ENCODE results near the gene STK4. TPM values are rescaled to one million over a fixed set of nuclear protein-coding genes. Genes with fewer than 3 reads are reported as not detected.

The STK4 gene
- polyA plus RNA-seq, 3 donors, result 14.8 to 20.7 (median 20.5) TPM

DNA sequence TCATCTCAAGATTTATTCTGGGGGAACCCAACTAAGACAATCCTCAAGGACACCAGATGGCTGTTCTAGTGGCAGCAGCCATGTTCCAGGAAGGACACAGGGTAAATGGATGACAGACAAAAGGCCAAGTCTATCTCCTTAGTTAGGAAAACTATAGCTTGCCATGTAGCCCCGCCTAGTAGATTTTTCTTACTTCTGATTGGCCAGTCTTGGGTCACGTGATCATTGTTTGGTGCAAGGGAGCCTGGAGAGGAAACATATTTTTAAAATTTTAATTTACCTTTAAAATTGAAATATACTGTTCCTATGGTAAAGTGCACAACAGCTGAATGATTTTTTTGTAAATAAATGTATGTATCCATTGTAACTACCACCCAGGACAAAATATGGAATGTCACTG is 139.0 kb downstream of the STK4 start:
- DNase-seq, result no peak

DNA sequence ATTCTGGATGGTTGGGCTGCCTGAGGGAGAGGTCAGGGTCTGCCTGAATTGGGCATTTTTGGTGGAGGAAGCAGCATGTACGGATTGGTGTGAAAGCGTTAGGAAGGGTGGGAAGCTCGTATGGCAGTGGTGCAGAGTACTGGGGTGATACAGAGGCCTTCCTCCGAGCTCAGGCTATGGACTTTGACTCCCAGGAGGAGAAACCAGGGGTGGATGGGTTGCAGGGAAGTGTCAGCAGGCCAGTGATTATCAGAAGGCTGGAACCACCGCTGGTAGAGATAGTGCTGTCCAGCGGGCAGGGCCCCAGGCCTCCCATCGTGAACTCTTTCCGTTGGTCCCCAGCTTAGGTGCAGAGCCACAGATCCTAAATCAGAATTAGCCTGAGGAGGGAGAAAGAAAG is 143.3 kb downstream of the STK4 start:
- no peak for DNase-seq

DNA sequence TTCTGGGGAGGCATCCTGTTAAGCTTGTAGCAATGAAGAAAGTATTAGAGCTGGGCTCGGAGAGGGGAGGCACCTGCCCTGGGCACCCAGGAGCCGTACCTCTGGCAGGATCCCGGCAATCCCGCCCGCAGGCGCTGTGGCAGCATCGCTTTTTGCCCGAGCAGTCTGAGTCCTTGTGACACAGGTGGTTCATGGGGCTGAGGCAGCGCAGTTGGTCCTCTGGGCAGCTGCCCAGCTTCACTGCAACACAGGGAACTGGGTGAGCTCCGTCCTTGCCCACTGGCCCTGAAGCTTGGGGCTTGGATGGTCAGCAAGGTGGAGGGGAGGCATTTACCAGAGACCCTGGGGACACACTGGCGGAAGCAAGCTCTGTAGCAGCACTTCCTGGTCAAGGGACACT is 144.0 kb downstream of the STK4 start:
- no peak for DNase-seq

DNA sequence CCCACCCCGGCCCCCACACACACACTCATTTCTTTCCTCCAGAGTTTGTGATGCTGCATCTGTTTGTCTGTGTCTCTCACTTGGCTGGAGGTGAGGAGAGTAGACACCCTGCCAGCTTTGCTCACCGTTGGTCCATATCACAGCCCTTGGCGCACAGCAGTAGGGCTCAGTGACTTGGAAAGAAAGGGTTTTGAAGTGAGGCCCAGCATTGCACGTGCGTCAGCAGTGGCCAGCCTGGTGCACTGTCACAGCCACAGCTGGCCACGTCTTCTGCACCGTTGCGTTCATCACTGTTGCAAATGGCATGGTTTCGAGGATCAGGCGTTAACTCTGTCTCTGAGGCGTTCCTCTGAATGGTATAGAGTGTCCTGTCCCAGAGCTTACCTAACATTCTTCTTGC is 145.0 kb downstream of the STK4 start:
- DNase-seq, result no peak

DNA sequence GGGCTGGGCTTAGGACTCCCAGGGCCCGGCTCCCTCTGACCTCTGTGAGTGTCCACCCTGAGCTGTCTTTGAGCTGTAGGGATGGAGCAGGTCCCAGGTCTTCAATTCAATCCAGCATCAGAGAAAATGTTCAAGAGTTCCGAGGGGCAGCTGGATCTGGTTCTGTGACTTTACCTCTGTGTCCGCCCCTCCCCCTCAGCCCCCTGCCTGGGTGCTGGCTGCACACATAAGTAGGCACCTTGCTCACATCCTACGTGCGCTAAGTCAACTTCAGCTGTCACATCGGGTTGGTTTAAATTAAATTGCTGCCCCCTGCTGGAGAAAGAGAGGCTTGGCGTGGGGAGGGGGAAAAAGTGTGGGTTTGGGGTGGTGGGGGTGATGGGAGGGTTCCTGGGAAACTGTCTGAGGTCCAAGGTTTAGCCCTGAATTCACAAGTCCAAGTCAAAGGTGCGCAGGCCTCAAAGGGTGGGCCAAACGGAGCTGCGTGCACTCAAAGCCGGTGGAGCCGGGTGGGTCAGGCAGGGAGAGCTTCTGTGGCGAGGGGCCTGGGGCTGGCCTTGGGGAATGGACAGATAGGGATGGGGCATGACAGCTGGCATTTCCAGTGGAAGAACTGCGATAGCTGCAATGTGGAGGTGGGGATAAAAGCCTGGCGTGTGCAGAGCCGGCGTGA is 145.6 kb downstream of the STK4 start:
- no peak for DNase-seq

DNA sequence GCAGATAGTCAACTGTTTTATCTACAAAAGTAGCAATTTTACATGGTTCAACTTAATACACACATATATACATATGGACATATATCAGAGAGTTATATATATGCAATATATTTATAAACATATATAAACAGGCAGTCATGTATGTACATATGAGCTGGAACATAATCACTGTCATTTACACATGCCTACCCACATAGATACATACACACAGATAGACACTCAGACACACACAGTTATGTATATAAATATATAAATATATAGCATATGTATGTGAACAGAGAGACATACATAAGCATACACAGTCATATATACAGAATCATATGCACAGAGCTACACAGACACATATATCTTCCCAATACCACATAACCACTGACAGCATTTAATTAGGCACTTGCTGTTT is 146.4 kb downstream of the STK4 start:
- DNase-seq, result no peak

DNA sequence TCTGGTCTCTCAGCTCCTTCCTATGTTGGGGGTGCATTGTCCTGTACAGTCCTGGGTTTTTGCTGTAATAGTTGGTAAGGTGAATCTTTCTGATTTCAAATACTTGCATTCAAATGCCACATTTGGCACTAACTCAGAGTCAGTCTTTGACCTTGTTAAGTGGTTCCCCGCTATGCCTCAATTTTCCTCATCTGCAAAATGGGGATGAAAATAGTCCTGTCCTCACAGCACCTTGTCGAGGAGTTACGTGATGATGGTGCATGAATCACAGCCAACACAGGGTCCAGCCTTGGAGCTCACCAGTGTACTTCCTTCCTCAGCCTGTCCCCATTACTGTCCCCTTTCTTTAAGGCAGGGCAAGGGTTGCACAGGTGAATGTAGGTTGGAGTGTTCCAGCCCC is 147.6 kb downstream of the STK4 start:
- DNase-seq, result no peak

DNA sequence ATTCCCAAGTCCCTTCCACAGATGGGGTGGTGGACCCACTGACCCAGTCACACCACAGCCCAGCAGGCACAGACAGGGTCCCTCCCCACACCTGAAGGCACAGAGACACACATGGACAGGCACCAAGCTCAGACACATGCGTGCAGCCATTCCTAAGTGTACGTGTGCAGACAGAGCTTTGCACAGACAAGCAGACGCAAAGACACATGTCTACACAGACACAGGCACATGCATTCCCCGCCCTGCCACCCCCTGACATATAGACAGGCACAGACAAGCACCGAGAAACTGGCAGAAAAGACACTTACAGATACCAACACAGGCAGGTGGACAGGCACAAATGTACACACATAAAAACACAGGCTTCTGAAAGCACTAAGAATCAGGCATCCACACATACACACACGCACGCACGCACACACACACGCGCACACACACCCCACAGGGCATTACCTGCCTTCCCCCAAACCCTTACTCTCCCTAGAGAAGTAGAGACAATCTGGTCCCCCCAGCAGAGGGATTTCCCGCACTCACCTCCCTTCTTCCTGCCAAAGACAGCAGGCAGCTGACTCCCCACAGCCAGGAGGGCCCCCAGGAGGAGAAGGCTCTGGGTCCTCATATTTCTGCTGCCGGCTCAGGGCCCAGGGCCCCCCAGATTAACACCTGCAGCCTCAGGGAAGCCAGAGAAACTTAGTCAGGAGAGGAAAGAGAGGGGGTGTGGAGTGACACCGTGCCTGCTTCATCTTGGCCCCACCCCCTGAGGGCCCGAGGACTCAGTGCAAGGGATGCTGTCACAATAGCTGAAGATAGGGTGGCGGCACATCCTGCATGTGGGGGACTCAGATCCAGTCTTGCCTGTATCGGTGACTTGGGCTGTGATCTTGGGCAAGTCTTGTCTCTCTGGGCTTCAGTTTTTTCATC is 148.4 kb downstream of the STK4 start, which contains the start of gene WFDC5:
Gene WFDC5, minus strand, starts transcription at position 710 of the 921 bp plus-strand sequence. Its CDS starts 91 bp downstream, at position 619.
- no peak for DNase-seq

DNA sequence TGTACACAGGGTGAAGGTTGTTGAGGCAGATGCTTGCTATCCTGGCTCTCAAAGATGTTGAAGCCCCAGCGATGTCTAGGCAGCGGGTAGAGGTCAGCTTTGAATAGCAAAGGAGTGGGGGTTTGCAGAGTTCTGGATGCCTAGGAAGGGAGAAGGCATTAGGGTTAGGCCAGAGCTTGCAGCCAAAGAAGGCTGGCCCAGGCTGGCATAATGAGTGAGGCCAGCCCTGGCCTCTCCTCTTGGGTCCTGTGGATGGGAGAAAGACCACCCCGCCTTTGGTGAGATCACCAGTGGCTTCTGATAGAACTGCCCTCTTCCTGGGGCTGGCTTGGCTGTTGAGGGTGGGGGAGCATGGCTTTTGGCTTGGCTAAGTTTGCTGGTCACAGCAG is 149.1 kb downstream of the STK4 start:
- no peak for DNase-seq

DNA sequence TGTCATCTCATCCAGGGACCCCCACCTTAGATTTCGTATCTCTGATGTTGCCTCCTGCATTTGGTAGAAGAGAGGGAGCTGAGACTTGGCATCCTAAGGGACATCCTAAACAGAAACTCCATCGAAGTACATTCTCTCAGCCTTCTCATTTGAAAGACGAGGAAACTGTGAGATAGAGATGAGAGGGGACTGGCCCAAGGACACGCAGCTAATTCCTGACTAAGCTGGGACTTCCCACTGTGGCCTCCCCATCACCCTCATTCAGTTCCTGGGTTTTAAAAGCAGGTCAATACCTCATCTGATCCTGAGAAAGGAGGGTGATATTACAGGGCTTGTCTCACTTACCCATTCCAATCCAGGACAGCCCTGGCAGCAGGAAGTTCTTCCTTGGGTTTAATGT is 149.5 kb downstream of the STK4 start:
- DNase-seq, result no peak

DNA sequence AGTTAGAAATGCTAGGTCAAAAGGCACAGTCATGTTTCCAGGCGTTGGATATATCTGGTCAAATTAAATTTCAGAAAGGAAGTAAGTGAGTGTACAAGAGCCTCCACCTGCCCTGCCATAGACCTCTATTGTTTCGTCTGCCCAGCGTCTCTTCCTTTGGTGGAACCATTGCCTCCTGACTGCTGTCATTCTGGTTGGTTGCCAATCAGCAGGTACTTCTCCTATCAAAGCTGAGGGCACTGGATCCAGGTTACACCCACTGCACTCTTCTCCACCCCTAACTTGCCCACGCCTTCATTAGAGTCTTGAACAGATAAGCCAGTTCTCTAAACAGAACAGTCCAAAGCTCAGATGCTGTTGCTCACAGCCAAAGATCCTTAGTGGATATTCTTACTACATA is 151.3 kb downstream of the STK4 start:
- no peak for DNase-seq

DNA sequence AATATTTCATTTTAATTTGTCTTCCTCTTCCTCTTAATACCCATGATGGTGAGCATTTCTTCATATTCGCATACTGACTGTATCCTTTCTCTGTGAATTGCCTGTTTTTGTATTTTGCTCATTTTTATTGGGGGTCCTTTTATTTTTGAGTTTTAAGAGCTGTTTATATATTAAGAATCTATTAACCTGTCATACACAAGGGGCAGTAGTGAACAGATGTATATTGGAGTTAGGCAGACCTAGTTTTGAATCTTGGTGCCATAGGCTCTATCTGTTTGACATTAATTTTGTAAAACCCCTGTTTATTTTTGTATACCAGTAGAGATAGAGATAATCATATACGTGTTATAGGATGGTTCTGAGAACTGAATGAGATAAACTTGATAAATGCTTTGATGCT is 151.7 kb downstream of the STK4 start:
- DNase-seq, result no peak

DNA sequence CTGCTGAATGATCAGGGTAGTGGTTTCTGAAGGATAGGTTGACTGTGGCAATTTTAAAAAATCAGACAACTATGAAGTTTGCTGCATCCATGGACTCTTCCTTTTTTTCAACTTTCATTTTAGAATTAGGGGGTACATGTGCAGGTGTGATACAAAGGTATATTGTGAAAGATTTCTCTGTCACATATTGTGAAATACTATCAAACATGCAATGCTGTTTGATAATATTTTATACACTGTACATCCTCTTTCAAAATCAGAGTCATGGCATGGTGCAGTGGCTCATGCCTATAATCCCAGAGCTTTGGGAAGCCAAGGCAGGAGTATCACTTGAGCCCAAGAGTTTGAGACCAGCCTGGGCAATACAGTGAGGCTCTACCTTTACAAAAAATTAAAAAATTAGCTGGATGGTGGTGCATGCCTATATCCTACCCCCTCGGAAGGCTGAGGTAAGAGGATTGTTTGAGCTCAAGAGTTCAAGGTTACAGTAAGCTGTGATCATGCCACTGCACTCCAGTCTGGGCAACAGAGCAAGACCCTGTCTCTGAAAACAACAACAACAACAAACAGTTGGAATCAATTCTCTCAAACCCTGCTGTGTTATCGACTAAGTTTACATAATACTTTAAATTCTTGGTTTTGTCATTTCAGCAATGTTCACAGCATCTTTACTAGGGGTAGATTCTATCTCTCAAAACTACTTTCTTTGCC is 153.4 kb downstream of the STK4 start:
- DNase-seq, result no peak

DNA sequence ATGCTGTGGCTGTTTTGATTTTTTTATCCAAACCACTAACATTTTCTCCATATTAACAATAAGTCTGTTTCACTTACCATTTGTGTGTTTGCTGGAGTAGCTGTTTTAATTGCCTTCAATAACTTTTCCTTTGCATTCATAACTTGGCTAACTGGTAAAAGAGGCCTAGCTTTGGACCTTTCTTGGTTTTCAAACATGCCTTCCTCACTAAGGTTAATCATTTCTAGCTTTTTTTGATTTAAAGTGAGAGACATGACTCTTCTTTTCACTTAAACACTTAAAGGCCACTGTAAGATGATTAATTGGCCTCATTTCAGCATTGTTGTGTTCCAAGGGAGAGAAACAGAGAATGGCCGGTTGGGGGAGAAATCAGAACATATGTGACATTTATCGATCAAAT is 155.1 kb downstream of the STK4 start:
- no peak for DNase-seq

DNA sequence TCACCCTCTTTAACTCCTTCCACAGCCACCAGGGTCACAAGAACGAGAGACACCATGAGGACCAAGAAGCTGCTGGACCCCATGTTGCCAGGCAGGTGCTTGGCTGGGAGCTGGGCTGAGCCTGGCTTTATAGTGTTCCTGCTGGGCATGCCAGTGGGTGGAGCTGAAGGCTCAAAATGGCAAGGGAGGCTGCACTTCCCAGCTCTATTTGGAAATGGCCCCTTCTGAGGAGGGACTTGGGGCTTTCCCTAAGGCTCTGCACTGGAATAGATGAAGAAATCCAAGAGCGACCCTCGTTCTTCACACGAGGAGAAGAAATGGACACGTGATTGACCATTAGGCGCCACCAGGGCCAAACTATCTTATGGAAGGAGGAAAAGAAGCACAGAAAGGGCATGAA is 158.1 kb downstream of the STK4 start, which contains the start of gene WFDC12:
Gene WFDC12, minus strand, starts transcription at position 101 of the 400 bp plus-strand sequence. Its CDS starts 18 bp downstream, at position 83.
- no peak for DNase-seq

DNA sequence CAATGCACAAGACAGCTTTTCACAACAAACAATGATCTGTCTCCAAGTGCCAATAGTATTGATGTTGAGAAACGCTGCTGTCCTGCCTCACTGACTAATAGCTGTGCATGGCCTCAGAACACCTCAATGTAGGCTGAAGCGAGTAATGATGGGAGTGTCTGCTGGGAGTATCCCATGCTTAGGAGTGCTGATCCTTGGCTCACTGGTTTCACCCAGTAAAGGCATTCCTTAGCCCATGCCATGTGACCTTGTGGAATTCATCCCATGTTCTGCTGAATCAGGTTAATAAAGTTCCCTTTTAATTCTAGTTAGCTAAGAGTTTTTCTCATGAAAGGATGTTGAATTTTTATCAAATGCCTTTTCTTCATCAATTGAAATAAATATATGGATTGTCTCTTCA is 161.8 kb downstream of the STK4 start:
- peak; percentile 19 for DNase-seq

Other genes with a start within 250 kb of the STK4 start
- under 1 TPM in 2 of 3 donors, not detected in 1; 0.09 TPM for gene KCNK15, start 220.6 kb upstream of the STK4 start, polyA plus RNA-seq (ENCODE audit: insufficient read length in 3 of 3)
- 1 to 10 TPM in 1 of 3 donors, under 1 TPM in 2; 0.37 to 1.0 (median 0.70) TPM for gene RIMS4, start 156.0 kb upstream of the STK4 start, polyA plus RNA-seq (ENCODE audit: insufficient read length in 3 of 3)
- 100 to 1,000 TPM; 192 to 213 (median 197) TPM for gene YWHAB, start 80.8 kb upstream of the STK4 start, polyA plus RNA-seq (ENCODE audit: insufficient read length in 3 of 3)
- 100 to 1,000 TPM in 1 of 3 donors, 10 to 100 TPM in 2; 44.8 to 112 (median 94.8) TPM for gene PABPC1L, start 56.5 kb upstream of the STK4 start, polyA plus RNA-seq (ENCODE audit: insufficient read length in 3 of 3)
- gene TOMM34, start 6.1 kb upstream of the STK4 start, polyA plus RNA-seq (ENCODE audit: insufficient read length in 3 of 3), result 10 to 100 TPM; 38.7 to 43.0 (median 41.7) TPM
- gene KCNS1, start 134.6 kb downstream of the STK4 start, polyA plus RNA-seq (ENCODE audit: insufficient read length in 3 of 3), result under 1 TPM; 0.43 to 0.77 (median 0.55) TPM
- not detected for gene WFDC5, start 148.7 kb downstream of the STK4 start, polyA plus RNA-seq (ENCODE audit: insufficient read length in 3 of 3)
- not detected for gene WFDC12, start 158.0 kb downstream of the STK4 start, polyA plus RNA-seq (ENCODE audit: insufficient read length in 3 of 3)
- not detected for gene PI3, start 208.4 kb downstream of the STK4 start, polyA plus RNA-seq (ENCODE audit: insufficient read length in 3 of 3)
- gene SEMG1, start 240.5 kb downstream of the STK4 start, polyA plus RNA-seq (ENCODE audit: insufficient read length in 3 of 3), result under 1 TPM in 1 of 3 donors, not detected in 2; 0.16 TPM

Data from renal pelvis (tissue), 4 donors.